ENCODE results near the gene LHX8. TPM values are rescaled to one million over a fixed set of nuclear protein-coding genes. Genes with fewer than 3 reads are reported as not detected.

Gene LHX8
- total RNA-seq, 1 donor from 2014 or later, result 0.06 TPM

DNA sequence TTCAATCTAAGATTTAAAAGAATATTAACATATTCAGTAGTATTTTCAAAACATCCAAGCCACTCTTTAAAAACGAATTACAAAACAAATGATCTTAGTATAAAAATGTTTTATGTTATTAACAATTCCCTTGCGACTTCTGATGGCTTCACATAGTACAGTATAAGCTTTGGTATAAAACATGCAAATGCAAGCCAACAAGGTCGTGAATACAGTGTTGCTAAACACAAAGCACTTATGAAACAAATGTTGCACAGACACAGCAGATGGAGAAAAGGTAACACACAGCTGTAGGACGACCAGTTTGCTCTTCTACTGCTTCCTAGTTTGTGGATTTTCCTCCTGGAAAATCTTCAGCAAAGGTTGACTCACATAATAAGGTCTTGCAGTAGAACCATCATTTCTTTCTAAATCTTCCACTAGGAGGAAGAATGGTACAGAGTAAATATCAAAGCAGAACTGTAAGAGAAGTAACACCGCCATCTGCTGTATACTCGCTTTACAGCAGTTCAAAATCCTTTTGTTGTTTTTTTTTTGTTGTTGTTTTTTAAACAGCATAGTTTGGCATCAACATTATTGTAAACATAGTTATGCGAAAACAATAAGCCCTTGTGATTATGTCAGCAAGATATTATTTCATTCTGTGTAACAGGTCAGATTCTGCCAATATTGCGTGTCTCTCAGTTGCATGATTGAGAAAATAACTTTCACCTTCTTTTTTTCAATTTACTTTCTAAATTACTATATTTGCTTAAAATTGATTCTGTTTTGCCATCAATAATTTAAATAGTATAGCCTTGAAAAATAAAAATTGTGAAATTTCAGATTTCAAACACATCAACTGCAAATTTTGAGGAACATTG lies 69.5 kb downstream of the LHX8 start:
- no peaks in the 10 kb centered on the region for H3K9me3 ChIP-seq (ENCODE audit: low read depth)
- H3K4me1 ChIP-seq, result no peaks in the 10 kb centered on the region
- DNase-seq (ENCODE audit: low spot score), result peak; percentile 63
- H3K4me2 ChIP-seq, result no peak overlapping the region
- H2AFZ ChIP-seq (replicated peaks), result no peak overlapping the region
- no peak overlapping the region for H3K9ac ChIP-seq
- H3K27me3 ChIP-seq, result no peaks in the 10 kb centered on the region
- no peaks in the 10 kb centered on the region for H3K79me2 ChIP-seq (ENCODE audit: low read depth)
- no peak overlapping the region for H3K4me3 Mint-ChIP-seq
- H3K9me3 Mint-ChIP-seq, result no peaks in the 10 kb centered on the region
- no peak for TF ChIP-seq EZH2phosphoT487 (IDR thresholded peaks at IDR 0.05)
- TF ChIP-seq, protein P1, sequence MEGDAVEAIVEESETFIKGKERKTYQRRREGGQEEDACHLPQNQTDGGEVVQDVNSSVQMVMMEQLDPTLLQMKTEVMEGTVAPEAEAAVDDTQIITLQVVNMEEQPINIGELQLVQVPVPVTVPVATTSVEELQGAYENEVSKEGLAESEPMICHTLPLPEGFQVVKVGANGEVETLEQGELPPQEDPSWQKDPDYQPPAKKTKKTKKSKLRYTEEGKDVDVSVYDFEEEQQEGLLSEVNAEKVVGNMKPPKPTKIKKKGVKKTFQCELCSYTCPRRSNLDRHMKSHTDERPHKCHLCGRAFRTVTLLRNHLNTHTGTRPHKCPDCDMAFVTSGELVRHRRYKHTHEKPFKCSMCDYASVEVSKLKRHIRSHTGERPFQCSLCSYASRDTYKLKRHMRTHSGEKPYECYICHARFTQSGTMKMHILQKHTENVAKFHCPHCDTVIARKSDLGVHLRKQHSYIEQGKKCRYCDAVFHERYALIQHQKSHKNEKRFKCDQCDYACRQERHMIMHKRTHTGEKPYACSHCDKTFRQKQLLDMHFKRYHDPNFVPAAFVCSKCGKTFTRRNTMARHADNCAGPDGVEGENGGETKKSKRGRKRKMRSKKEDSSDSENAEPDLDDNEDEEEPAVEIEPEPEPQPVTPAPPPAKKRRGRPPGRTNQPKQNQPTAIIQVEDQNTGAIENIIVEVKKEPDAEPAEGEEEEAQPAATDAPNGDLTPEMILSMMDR (IDR thresholded peaks at IDR 0.05), result peak; percentile 87
- no peaks in the 10 kb centered on the region for H3K36me3 ChIP-seq
- H3K36me3 Mint-ChIP-seq, result no peaks in the 10 kb centered on the region
- no peaks in the 10 kb centered on the region for H4K20me1 ChIP-seq (ENCODE audit: low read depth)
- H3K27ac Mint-ChIP-seq, result no peak overlapping the region
- no peak overlapping the region for H3K4me3 ChIP-seq
- H3K4me1 Mint-ChIP-seq, result no peaks in the 10 kb centered on the region
- H3K27ac ChIP-seq, result no peak overlapping the region
- no peaks in the 10 kb centered on the region for H3F3A ChIP-seq (ENCODE audit: low read depth)
- no peaks in the 10 kb centered on the region for H3K27me3 Mint-ChIP-seq (ENCODE audit: insufficient read depth, low read depth)

DNA sequence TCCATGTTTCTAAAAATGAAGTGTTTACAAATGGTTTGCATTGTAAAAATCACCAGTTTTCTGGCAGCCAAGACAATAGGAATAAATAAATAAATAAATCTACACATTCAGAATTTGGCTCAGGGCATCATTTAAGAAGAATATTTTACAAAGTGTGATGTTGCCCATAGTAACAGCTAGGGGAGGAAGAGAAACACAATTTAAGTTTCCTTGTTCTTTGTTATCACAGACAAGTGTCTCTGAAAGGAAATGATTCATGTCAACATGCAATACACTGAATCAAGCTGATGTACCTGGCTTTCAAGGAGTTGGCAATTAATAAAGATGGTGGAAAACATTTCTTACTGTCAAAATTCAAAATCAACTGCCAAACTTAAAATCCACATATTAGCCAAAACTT lies 74.7 kb downstream of the LHX8 start:
- H2AFZ ChIP-seq (replicated peaks), result no peak overlapping the region
- no peak for DNase-seq (ENCODE audit: low spot score)
- no peaks in the 10 kb centered on the region for H3K79me2 ChIP-seq (ENCODE audit: low read depth)
- Mint-ChIP-seq H3K9me3 (no peaks in the 10 kb centered on the region), H3K4me1 (no peaks in the 10 kb centered on the region), H3K27ac (no peak overlapping the region), H3K27me3 (ENCODE audit: insufficient read depth, low read depth) (no peaks in the 10 kb centered on the region), H3K4me3 (no peak overlapping the region), H3K36me3 (no peaks in the 10 kb centered on the region)
- no peaks in the 10 kb centered on the region for H3K9me3 ChIP-seq (ENCODE audit: low read depth)
- H3K9ac ChIP-seq, result no peak overlapping the region
- H3K4me1 ChIP-seq, result no peaks in the 10 kb centered on the region
- H3K27ac ChIP-seq, result no peak overlapping the region
- TF ChIP-seq EZH2phosphoT487 (IDR thresholded peaks at IDR 0.05) (no peak), EZH2 (IDR thresholded peaks at IDR 0.05) (no peak)
- TF ChIP-seq, protein P1 (IDR thresholded peaks at IDR 0.05), result no peak
- H3K27me3 ChIP-seq, result no peaks in the 10 kb centered on the region
- H3K4me3 ChIP-seq, result no peak overlapping the region
- H3K36me3 ChIP-seq, result no peaks in the 10 kb centered on the region
- H3K4me2 ChIP-seq, result no peak overlapping the region
- H3F3A ChIP-seq (ENCODE audit: low read depth), result no peaks in the 10 kb centered on the region
- no peaks in the 10 kb centered on the region for H4K20me1 ChIP-seq (ENCODE audit: low read depth)

Small RNA genes lying within 50 kb of the gene (small RNA-seq; reads per million reads assigned to genes)
- not detected for gene RNU6-622P
